D721Med (cell line): ENCODE results near the gene FOXI1.
"Not testable (repeated sequence)": the region's sequence is repeated elsewhere in the genome, so short reads cannot be mapped to it uniquely, and the experiment has no call there.

Experiments
- DNase-seq: peaks from one replicate; pipeline ENCODE4 v3.0.0; 2011; ENCODE audit warnings: low spot score; ENCODE audit not compliant: insufficient read length
- FAIRE-seq: peaks from 2 replicates; lab custom pipeline; 2011; peaks lifted over from hg19 to GRCh38; lab: Jason Lieb, UNC
- TF ChIP-seq, protein P1 (sequence below): IDR thresholded peaks from 2 replicates; pipeline ENCODE4 v1.5.1; 2012; ENCODE audit warnings: mild to moderate bottlenecking, control low read depth; ENCODE audit not compliant: insufficient read depth; ENCODE audit errors: missing control alignments

FOXI1 gene

DNA sequence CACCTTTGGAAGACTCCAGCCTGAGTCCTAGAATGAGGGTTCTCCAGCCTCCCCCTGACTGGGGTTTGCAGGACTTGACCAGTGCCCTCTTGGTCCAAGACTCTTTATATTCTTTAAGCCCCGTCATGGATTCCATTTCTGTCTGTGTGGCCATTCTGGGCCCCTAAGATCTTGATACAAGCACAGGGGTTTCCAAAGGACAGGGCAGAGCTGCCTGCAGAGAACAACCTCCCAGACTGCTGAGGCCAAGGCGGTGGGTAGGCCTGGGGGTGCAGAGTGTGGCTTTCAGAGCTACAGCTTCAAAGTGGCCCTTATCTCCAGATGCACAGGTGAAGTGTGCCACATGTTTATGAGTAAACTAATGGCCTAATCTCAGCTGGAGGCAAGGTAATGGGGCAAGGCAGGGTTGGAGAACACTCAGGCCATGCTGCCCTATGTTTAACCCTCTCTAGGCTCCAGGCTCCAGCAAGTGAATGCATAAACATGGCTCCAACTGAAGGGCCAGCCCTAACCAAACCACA, 32.1 kb downstream of the FOXI1 start:
- TF ChIP-seq, protein P1, sequence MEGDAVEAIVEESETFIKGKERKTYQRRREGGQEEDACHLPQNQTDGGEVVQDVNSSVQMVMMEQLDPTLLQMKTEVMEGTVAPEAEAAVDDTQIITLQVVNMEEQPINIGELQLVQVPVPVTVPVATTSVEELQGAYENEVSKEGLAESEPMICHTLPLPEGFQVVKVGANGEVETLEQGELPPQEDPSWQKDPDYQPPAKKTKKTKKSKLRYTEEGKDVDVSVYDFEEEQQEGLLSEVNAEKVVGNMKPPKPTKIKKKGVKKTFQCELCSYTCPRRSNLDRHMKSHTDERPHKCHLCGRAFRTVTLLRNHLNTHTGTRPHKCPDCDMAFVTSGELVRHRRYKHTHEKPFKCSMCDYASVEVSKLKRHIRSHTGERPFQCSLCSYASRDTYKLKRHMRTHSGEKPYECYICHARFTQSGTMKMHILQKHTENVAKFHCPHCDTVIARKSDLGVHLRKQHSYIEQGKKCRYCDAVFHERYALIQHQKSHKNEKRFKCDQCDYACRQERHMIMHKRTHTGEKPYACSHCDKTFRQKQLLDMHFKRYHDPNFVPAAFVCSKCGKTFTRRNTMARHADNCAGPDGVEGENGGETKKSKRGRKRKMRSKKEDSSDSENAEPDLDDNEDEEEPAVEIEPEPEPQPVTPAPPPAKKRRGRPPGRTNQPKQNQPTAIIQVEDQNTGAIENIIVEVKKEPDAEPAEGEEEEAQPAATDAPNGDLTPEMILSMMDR = no peak
- no peak for FAIRE-seq
- DNase-seq = no peak

DNA sequence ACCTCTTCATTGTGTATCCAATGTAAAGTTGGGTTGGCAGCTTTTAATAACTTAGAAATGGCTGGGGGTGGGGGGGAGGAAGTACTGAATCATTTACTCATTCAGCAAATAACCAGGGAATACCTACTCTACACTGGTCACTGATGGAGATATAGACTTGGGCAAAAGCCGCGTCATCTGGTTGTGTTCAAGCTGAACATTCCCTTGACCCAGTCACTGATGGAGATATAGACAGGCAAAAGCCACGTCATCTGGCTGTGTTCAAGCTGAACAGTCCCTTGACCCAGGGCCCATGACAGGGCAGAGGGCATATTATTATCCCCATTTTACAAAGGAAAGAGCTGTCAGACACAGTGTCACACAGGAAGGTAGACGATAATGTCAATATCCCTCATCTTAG, 32.6 kb downstream of the FOXI1 start:
- FAIRE-seq (no peak), DNase-seq (no peak)
- TF ChIP-seq, protein P1 = no peak

DNA sequence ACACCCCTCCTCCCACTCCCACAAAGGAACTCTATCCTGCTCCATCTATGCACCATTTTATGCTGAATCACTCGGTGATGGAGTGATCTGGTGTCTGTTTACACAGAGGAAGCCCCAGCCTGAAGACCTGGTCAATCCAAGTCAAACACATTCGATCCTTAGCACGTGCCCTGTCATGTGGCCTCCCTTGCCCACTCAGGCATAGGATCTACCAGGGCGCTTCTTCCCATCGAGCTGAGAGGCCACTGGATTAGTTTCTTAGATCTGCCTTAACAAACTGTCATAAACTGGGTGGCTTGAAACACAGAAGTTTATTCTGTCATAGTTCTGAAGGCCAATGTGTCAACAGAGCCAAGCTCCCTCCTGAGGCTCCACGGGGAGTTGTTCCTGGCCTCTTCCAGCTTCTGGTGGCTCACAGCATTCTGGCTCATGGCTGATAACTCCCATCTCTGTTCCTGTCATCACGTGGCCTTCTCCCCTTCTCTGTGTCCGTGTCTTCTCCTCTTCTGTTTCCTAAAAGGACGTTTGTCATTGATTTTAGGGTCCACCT, 34.2 kb downstream of the FOXI1 start:
- DNase-seq (no peak), FAIRE-seq (no peak)
- TF ChIP-seq, protein P1 = no peak

DNA sequence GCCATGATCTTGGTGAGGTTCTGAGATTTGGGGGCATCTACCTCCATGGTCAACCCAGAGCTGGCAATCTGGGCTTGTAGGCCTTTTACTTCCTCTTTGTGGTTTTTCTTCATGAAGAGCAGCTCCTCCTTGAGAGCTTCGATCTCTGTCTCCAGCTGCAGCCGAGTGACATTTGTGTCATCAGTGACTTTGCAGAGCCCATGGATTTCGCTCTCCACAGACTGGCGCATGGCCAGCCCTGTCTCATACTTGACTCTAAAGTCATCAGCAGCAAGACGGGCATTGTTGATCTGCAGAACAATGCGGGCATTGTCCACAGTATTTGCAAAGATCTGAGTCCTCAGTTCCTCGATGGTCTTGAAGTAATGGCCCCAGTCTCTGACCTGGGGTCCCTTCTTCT, 35.5 kb downstream of the FOXI1 start:
- not testable (repeated sequence) for DNase-seq, FAIRE-seq

DNA sequence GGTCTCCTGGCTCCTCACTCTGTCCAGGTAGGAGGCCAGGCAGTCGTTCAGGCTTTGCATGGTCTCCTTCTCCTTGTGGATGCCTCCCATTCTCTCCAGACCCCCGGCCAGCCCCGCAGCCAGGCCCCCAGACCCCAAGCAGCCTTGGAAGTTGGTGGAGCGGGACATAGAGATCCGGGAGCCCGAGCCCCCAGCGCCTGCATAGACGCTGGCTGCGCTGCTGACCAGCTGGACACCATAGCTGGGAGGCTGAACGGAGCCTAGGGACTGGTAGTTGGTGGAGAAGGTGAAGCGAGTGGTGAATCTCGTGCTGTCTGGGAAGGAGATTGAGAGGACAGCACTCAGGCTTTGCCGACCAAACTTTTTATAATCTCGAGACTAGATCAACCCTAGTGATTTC, 35.9 kb downstream of the FOXI1 start:
- no peak for DNase-seq
- no peak for FAIRE-seq
- TF ChIP-seq, protein P1 = no peak

DNA sequence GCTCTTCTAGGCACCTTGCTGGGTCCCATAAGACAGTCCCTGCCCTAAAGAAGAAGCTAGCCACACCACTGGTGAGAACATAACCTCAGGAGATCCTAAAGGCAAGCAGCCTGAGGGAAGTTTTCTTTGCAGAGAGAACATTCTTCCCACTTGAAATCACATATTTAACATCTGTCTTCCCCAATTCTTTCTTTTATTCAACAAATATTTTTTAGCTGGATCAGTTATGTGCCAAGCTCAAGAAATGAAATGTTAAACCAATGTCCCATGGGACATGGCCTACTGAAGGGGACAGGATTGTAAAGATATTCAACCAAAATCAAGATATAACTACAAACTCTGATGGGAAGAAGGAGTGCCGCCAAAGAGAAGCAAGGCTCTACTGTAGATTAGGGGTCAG, 36.5 kb downstream of the FOXI1 start:
- TF ChIP-seq, protein P1 = no peak
- no peak for FAIRE-seq
- DNase-seq = no peak

DNA sequence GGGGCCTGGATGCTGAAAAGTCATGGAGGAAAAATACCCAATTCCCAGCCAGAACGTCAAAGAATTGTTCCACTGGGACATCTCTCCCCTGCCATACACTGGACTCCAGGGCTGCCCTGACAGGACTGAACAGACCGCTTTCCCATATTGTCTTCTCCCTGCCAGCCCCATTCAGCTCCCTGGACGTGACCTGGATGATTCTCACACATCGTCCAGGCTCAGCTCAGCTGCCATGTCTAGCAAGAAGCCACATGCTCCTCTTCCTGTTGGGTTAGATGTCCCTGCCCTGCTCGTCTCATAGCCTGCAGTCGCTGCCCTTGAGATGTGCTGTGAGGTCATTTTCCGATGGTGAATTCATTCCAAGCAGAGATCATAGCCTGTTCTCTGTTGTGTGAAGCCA, 37.4 kb downstream of the FOXI1 start:
- FAIRE-seq (no peak), DNase-seq (no peak)
- TF ChIP-seq, protein P1 = no peak
